C1 segment of cervical spinal cord (tissue), 14 donors: Measurements from ENCODE around the gene MRC1.

Experiments
- DNase-seq, 14 donors: peaks; one replicate each; lab custom pipeline; 2025; lab: John Stamatoyannopoulos, UW

MRC1 gene

GRCh38 chr10:17847585-17848296 lies 38.6 kb downstream of the MRC1 start:
- peak in 1 of 14 donors; percentile 5 for DNase-seq

- DNase-seq: no peak
Observed at GRCh38 chr10:17848646-17849045, 39.5 kb downstream of the MRC1 start.

- DNase-seq: no peak
Observed at GRCh38 chr10:17850501-17850900, 41.4 kb downstream of the MRC1 start.

GRCh38 chr10:17851611-17852010 lies 42.5 kb downstream of the MRC1 start:
- DNase-seq: peak in 10 of 14 donors; percentile 3 to 65 (median 25)

- DNase-seq: no peak
Observed at GRCh38 chr10:17854044-17854652, 45.0 kb downstream of the MRC1 start.

GRCh38 chr10:17857040-17857439 lies 47.9 kb downstream of the MRC1 start:
- no peak for DNase-seq

GRCh38 chr10:17859492-17860156 lies 50.5 kb downstream of the MRC1 start:
- no peak for DNase-seq

GRCh38 chr10:17861760-17862159 lies 52.6 kb downstream of the MRC1 start:
- DNase-seq: no peak

GRCh38 chr10:17865351-17865750 lies 56.2 kb downstream of the MRC1 start:
- DNase-seq: no peak

- peak in 1 of 14 donors; percentile 5 for DNase-seq
Observed at GRCh38 chr10:17866346-17866745, 57.2 kb downstream of the MRC1 start.

GRCh38 chr10:17867056-17867455 lies 57.9 kb downstream of the MRC1 start:
- DNase-seq: no peak

GRCh38 chr10:17871036-17871435 lies 61.9 kb downstream of the MRC1 start:
- DNase-seq: no peak

GRCh38 chr10:17872191-17873091 lies 63.3 kb downstream of the MRC1 start:
- peak in 1 of 14 donors; percentile 49 for DNase-seq

GRCh38 chr10:17873946-17874345 lies 64.8 kb downstream of the MRC1 start:
- DNase-seq: no peak

GRCh38 chr10:17877121-17877520 lies 68.0 kb downstream of the MRC1 start:
- DNase-seq: no peak

- DNase-seq: no peak
Observed at GRCh38 chr10:17878896-17879295, 69.7 kb downstream of the MRC1 start.

- no peak for DNase-seq
Observed at GRCh38 chr10:17880601-17881000, 71.5 kb downstream of the MRC1 start.

GRCh38 chr10:17882557-17882956 lies 73.4 kb downstream of the MRC1 start:
- peak in 2 of 14 donors; percentile 2 to 4 for DNase-seq

- DNase-seq: no peak
Observed at GRCh38 chr10:17883621-17884020, 74.5 kb downstream of the MRC1 start.

- no peak for DNase-seq
Observed at GRCh38 chr10:17888189-17888588, 79.0 kb downstream of the MRC1 start.

GRCh38 chr10:17891435-17891834 lies 82.3 kb downstream of the MRC1 start:
- DNase-seq: no peak

GRCh38 chr10:17904564-17904963 lies 95.4 kb downstream of the MRC1 start:
- no peak for DNase-seq
